C4-2B (cell line): Measurements from ENCODE around the gene PCNT.

Source experiments
- ZFX ChIP-seq: fragments of 450-650 bp; IDR thresholded peaks from 2 replicates; pipeline ENCODE4 v1.6.1; 2017
- TF ChIP-seq, protein P1 (sequence below): fragments of 450-650 bp; conservative IDR thresholded peaks from 2 replicates; pipeline ENCODE4 v1.5.1; 2017; ENCODE audit warnings: mild to moderate bottlenecking

DNA sequence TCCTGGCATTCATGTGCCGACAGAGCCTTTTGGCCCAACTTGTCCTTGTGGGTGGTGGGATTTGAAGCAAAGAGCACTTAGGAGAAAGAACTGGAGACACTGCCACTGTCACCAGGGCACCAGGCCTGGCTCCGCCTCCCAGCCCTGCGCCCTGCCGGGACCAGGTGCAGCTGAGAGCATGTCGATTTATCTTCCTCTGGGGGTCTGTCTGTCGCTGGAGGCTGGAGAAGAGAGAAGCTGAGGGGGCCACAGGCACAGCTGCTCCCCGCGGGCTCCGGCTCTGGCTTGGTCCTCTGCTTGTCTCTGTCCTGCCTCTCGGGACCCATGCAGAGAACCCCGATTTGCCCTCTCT, 28.2 kb downstream of the PCNT start:
- TF ChIP-seq, protein P1, sequence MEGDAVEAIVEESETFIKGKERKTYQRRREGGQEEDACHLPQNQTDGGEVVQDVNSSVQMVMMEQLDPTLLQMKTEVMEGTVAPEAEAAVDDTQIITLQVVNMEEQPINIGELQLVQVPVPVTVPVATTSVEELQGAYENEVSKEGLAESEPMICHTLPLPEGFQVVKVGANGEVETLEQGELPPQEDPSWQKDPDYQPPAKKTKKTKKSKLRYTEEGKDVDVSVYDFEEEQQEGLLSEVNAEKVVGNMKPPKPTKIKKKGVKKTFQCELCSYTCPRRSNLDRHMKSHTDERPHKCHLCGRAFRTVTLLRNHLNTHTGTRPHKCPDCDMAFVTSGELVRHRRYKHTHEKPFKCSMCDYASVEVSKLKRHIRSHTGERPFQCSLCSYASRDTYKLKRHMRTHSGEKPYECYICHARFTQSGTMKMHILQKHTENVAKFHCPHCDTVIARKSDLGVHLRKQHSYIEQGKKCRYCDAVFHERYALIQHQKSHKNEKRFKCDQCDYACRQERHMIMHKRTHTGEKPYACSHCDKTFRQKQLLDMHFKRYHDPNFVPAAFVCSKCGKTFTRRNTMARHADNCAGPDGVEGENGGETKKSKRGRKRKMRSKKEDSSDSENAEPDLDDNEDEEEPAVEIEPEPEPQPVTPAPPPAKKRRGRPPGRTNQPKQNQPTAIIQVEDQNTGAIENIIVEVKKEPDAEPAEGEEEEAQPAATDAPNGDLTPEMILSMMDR: no peak
- no peak for TF ChIP-seq ZFX
